Activated CD8-positive, alpha-beta memory T cell treated with anti-CD3 and anti-CD28 coated beads, Interleukin-2, amount 10 ng/mL, durations not matched to agents 7 days and 5 days (primary cell): ENCODE results near the gene GGT7. TPM values are rescaled to one million over a fixed set of nuclear protein-coding genes. Genes with fewer than 3 reads are reported as not detected.
"Not testable (repeated sequence)": the region's sequence is repeated elsewhere in the genome, so short reads cannot be mapped to it uniquely, and the experiment has no call there.

ENCODE experiments used
- ATAC-seq: fragments of 150-1000 bp; cut with Tn5 transposase; one replicate; pipeline ENCODE4 v1.10.0; 2021; ENCODE audit warnings: moderate library complexity
- CTCF ChIA-PET: fragments of 350-600 bp; sonication (Branson Sonifier 250); formaldehyde crosslinking; loops from one replicate; lab custom pipeline; 2021; ENCODE audit warnings: antibody characterized with exemption; lab: Charles Lee
- DNase-seq: peaks from one replicate; pipeline ENCODE4 v3.0.0-alpha.2; 2020
- H3K27ac Mint-ChIP-seq: one replicate; pipeline ENCODE4 v1.8.0; 2021; ENCODE audit warnings: mild to moderate bottlenecking, mixed read lengths
- H3K27me3 Mint-ChIP-seq: one replicate; pipeline ENCODE4 v1.8.0; 2021; ENCODE audit warnings: mixed read lengths
- H3K36me3 Mint-ChIP-seq: one replicate; pipeline ENCODE4 v1.8.0; 2021; ENCODE audit warnings: mild to moderate bottlenecking, mixed read lengths
- H3K4me1 Mint-ChIP-seq: one replicate; pipeline ENCODE4 v1.8.0; 2021; ENCODE audit warnings: mixed read lengths
- H3K4me3 Mint-ChIP-seq: one replicate; pipeline ENCODE4 v1.8.0; 2021; ENCODE audit warnings: mild to moderate bottlenecking, moderate library complexity, mixed read lengths
- H3K9me3 Mint-ChIP-seq: one replicate; pipeline ENCODE4 v1.8.0; 2022; ENCODE audit warnings: low read depth, mixed read lengths
- total RNA-seq, 2 experiments: library from RNA; stranded (reverse); gene quantifications; one replicate each; pipeline ENCODE4 v1.2.3, GENCODE V29; 2021

Gene GGT7, protein sequence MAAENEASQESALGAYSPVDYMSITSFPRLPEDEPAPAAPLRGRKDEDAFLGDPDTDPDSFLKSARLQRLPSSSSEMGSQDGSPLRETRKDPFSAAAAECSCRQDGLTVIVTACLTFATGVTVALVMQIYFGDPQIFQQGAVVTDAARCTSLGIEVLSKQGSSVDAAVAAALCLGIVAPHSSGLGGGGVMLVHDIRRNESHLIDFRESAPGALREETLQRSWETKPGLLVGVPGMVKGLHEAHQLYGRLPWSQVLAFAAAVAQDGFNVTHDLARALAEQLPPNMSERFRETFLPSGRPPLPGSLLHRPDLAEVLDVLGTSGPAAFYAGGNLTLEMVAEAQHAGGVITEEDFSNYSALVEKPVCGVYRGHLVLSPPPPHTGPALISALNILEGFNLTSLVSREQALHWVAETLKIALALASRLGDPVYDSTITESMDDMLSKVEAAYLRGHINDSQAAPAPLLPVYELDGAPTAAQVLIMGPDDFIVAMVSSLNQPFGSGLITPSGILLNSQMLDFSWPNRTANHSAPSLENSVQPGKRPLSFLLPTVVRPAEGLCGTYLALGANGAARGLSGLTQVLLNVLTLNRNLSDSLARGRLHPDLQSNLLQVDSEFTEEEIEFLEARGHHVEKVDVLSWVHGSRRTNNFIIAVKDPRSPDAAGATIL
- 1 to 10 TPM; 3.5 to 4.6 TPM for total RNA-seq

DNA sequence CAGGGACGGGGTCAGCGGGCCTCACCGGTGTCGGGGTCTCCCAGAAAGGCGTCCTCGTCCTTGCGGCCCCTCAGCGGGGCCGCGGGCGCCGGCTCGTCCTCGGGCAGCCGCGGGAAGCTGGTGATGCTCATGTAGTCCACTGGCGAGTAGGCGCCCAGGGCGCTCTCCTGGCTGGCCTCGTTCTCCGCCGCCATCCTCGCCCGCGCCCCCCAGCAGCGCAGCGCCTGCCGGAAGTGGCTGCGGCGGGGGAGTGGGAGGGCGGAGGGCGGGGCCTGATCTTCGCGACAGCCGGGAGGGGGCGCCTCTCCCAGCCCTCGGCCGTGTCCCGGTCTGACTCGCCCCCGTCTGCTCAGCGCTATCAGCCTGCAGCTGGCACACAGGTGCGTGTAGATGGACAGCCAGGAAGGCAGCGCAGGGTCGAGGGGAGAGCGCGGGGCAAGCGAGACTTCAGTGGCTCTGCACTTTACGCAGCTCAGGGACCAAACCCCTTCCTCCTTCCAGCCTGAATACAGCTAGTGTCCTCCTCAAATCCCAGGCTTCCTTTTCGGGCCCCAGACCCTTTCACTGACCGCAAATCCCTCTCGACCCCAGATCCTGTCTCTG is at the start of gene GGT7:
TSS of gene GGT7 (minus strand) at position 235 of the 603 bp plus-strand sequence. CDS start at position 194, 41 bp downstream.
- CTCF ChIA-PET = interaction anchor here (0.6 to 8.6 kb wide), 17 partner anchors 9 to 337 kb away, joined by 3 to 168 read pairs (median 4); partner anchors contain the start of genes EDEM2, GSS, MYH7B and NCOA6
- Mint-ChIP-seq H3K4me1 (peaks cover 46% of the 10 kb centered on the region), H3K9me3 (no peaks in the 10 kb centered on the region), H3K4me3 (peak within 1 kb of the TSS; percentile 67), H3K36me3 (peaks cover 2% of the 10 kb centered on the region), H3K27ac (peak within 1 kb of the TSS; percentile 62), H3K27me3 (peaks cover 9% of the 10 kb centered on the region)
- ATAC-seq (peak; percentile 60), DNase-seq (peak; percentile 89)

DNA sequence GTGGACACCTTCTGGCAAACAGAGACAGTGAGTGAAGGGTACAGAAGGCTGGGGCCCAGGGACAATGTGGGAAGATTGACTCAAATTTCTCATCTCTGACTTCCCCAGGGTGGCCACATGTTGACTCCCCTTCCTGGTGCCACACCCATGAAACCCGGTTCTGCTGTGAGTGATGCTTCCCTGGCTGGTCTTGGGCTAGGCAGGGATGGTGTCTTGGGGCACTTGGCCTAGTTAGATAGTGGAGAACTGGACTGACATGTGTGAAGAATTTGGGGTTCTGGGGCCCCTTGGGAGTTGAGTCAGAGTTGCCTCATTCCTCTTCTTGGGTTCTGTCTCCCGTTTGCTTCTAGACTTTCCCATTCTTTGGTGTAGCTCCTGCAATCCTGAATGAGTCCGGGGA is 48.8 kb upstream of the GGT7 start:
- Mint-ChIP-seq H3K27me3 (no peaks in the 10 kb centered on the region), H3K36me3 (peaks cover 46% of the 10 kb centered on the region), H3K27ac (no peak overlapping the region), H3K9me3 (peaks cover 3% of the 10 kb centered on the region), H3K4me1 (peaks cover 58% of the 10 kb centered on the region), H3K4me3 (no peak overlapping the region)
- no peak for DNase-seq
- ATAC-seq = no peak
- CTCF ChIA-PET = no interaction called here

DNA sequence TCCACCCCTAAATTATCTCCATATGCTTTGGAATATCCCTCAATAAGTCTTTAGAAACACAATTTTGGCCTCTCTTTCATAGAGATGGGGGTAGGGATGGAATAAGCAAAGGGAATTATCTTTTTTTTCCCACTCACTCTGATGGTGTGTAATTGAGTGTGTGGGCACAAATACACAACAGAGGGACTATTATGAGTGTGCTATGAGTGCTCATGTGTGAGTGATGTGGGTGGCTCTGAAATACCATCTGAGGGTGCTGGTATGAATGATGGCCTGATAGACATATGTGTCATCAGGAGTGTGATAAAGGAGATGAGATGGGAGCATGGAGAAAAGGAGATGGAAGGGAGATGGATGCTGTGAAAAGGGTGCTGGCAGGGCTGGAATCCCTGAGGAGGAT is 47.4 kb upstream of the GGT7 start:
- Mint-ChIP-seq H3K27ac (peak overlapping the region; percentile 26), H3K27me3 (no peaks in the 10 kb centered on the region), H3K36me3 (peaks cover 35% of the 10 kb centered on the region), H3K4me3 (no peak overlapping the region), H3K4me1 (peaks cover 46% of the 10 kb centered on the region), H3K9me3 (peaks cover 3% of the 10 kb centered on the region)
- CTCF ChIA-PET = no interaction called here
- no peak for DNase-seq
- no peak for ATAC-seq

DNA sequence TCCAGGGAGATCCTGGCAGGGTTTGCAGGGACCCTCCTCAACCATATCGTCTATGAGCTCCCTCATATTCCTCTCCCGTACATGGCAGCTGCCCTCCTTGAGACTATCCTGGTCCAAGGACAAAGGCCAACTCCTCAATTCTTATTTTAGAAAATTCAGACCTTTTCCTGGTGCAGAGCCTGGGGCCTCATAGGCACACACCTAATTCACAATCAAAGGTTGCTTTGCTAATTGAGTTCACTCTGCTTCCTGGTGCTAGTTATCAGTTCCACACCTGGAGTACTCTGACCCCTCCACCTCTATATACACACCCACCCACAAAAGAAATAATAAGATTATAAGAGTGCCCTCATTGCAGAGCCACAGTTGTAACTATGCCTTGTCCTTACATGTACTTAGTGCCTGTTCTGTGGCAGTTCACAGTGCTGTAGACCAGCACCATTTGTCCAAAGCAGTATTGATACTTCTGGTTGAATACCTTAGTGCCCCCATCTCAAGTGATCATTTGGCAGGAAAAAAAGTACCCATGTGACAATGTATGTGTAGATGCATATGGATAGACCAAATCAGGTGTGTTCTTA is 44.2 kb upstream of the GGT7 start:
- H3K27ac Mint-ChIP-seq = peak overlapping the region; percentile 17
- H3K9me3 Mint-ChIP-seq = peaks cover 3% of the 10 kb centered on the region
- H3K27me3 Mint-ChIP-seq = no peaks in the 10 kb centered on the region
- CTCF ChIA-PET = interaction anchor here (1.0 to 1.8 kb wide), 2 partner anchors 30 to 43 kb away, joined by 3 to 4 read pairs; no protein-coding TSS in a partner anchor
- peaks cover 46% of the 10 kb centered on the region for H3K4me1 Mint-ChIP-seq
- H3K4me3 Mint-ChIP-seq = no peak overlapping the region
- no peak for ATAC-seq
- peaks cover 31% of the 10 kb centered on the region for H3K36me3 Mint-ChIP-seq
- no peak for DNase-seq

DNA sequence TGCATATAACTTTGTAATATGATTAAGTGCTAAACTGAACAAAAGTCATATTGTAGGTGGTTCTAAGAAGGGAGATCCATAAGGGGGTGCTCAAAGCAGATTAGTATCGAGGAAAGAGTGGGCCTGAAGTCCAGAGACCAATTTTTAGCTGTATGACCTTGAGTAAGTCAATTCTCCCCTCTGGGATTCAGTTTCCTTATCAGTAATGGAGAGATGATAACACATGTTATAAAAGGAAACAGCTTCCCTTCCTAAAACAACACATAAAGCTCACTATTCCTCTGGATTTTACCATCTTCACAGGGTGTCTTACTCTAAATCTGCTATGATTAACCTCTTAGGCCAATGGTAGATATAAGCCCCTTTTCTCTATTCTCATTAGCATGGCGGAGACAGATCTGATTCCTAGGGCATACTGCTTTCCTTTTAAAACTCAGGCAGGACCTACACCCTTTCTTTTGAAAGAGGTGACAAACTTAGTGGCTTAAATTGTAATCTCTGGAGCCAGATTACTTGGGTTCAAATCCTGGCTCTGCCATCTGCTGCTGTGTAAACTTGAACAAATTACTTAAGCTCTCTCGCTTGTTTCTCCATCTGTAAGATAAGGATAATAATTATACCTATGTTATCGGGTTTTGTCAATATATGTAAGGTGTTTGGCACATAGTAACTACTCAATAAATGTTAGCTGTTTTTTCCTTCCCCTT is 43.2 kb upstream of the GGT7 start:
- peaks cover 36% of the 10 kb centered on the region for H3K4me1 Mint-ChIP-seq
- no peak for DNase-seq
- H3K27me3 Mint-ChIP-seq = no peaks in the 10 kb centered on the region
- ATAC-seq = no peak
- no peak overlapping the region for H3K4me3 Mint-ChIP-seq
- H3K27ac Mint-ChIP-seq = no peak overlapping the region
- H3K9me3 Mint-ChIP-seq = peaks cover 3% of the 10 kb centered on the region
- CTCF ChIA-PET = interaction anchor here (0.5 to 1.8 kb wide), 4 partner anchors 42 to 338 kb away, joined by 3 to 4 read pairs (median 3); no protein-coding TSS in a partner anchor
- peaks cover 28% of the 10 kb centered on the region for H3K36me3 Mint-ChIP-seq

DNA sequence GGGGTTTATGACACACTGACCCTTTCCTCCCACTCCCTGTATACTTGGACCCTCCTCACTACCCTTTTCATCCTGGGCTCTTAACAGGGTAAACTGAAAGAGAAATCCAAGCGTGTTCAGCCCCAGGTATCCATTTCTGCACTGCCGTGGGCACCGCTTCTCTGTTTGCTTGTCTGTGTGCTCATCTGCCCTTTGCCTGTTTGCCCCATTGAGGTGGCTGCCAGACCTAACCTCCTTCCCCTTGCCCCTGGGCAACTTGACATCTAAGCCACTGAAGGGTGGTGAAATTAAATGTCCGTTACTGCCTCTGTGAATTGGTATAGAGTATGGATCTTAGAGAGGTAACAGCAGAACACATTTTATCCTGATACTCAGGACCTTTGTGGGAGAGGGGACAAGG is 42.5 kb upstream of the GGT7 start:
- H3K27ac Mint-ChIP-seq = no peak overlapping the region
- H3K27me3 Mint-ChIP-seq = no peaks in the 10 kb centered on the region
- H3K4me3 Mint-ChIP-seq = no peak overlapping the region
- ATAC-seq (no peak), DNase-seq (no peak)
- CTCF ChIA-PET = interaction anchor here (0.6 kb wide), 1 partner anchor 339 kb away, joined by 3 read pairs; no protein-coding TSS in a partner anchor
- H3K9me3 Mint-ChIP-seq = peaks cover 3% of the 10 kb centered on the region
- peaks cover 21% of the 10 kb centered on the region for H3K36me3 Mint-ChIP-seq
- peaks cover 28% of the 10 kb centered on the region for H3K4me1 Mint-ChIP-seq

DNA sequence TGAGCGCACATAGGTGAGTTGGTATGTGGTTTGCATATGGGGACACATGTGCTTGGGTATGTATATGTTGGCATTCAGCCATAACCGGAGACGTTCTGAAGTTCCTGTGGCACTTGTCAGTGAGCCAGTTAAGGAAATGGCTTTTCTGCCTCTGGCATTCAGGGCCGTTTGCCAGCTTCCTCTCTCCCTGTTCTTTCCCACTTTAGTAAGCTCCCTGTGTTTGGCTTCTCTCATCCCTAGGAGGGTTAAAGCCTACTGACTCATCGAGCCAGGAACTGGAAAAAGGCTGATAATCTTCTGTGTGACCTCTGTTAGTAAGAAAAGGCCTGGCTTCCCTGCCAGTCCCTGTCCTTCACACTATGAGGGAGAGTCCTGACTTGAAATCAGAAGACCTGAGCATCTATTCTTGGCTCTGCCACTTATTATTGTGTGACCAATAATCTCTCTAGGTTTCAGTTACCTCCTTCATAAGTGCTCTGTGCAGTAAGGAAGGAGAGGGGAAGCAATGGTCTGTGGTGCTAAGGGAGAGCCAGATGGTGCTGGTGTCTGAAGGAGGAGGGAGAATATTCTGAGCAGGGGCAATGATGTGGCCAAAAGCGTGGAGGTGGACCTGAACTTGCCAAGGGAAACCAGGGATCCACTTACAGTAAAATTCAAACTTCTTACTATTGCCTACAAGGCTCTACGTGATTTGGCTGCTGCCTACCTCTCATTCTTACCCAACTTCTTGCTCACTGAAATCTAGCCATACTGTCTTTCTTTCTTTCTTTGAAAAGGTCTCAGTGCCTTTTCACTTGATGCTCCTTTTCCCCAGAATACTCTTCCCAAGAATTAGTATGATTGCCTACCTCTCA is 35.2 kb upstream of the GGT7 start:
- no peaks in the 10 kb centered on the region for H3K27me3 Mint-ChIP-seq
- peaks cover 7% of the 10 kb centered on the region for H3K36me3 Mint-ChIP-seq
- DNase-seq (no peak), ATAC-seq (no peak)
- no peaks in the 10 kb centered on the region for H3K9me3 Mint-ChIP-seq
- no peak overlapping the region for H3K27ac Mint-ChIP-seq
- CTCF ChIA-PET = no interaction called here
- H3K4me1 Mint-ChIP-seq = peaks cover 8% of the 10 kb centered on the region
- no peak overlapping the region for H3K4me3 Mint-ChIP-seq

DNA sequence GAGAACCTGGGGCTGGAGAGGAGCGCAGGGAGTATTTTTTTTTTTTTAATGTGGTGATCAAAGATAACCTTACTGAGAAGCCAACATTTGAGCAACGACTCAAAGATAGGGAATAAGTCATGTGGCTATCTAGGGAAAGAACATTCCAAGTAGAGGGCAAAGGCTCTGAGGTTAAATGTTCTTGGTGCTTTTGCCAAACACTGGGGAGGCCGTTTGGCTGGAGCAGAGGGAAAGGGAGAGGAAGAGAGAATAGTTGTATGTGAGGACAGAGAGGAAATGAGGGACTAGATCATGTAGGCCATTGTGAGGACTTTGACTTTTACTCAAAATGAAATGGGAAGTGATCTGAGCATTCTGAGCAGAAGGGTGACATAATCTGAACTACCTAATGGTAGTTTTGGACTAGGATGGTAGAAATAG is 31.6 kb upstream of the GGT7 start:
- Mint-ChIP-seq H3K36me3 (peaks cover 17% of the 10 kb centered on the region), H3K4me3 (no peak overlapping the region), H3K27me3 (no peaks in the 10 kb centered on the region), H3K27ac (no peak overlapping the region), H3K4me1 (peaks cover 10% of the 10 kb centered on the region), H3K9me3 (no peaks in the 10 kb centered on the region)
- no peak for ATAC-seq
- CTCF ChIA-PET = interaction anchor here (0.7 to 0.9 kb wide), 2 partner anchors 83 to 400 kb away, joined by 3 read pairs; no protein-coding TSS in a partner anchor
- no peak for DNase-seq

DNA sequence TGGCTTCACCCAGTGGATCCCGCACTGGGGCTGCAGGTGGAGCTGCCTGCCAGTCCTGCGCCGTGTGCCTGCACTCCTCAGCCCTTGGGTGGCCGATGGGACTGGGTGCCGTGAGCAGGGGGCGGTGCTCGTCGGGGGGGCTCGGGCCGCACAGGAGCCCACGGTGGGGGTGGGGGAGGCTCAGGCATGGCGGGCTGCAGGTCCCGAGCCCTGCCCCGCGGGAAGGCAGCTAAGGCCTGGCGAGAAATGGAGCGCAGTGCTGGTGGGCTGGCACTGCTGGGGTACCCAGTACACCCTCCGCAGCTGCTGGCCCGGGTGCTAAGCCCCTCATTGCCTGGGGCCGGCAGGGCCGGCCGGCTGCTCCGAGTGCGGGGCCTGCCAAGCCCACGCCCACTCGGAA is 26.1 kb upstream of the GGT7 start:
- H3K9me3 Mint-ChIP-seq, ATAC-seq, DNase-seq, H3K4me3 Mint-ChIP-seq, H3K4me1 Mint-ChIP-seq, H3K27me3 Mint-ChIP-seq, H3K27ac Mint-ChIP-seq, CTCF ChIA-PET: not testable (repeated sequence)
- peaks cover 17% of the 10 kb centered on the region for H3K36me3 Mint-ChIP-seq

DNA sequence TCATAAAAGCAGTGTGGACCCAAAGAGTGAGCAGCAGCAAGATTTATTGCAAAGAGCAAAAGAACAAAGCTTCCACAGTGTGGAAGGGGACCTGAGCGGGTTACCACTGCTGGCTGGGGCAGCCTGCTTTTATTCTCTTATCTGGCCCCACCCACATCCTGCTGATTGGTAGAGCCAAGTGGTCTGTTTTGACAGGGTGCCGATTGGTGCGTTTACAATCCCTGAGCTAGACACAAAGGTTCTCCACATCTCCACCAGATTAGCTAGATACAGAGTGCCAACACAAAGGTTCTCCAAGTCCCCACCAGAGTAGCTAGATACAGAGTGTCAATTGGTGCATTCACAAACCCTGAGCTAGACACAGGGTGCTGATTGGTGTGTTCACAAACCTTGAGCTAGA is 25.5 kb upstream of the GGT7 start:
- ATAC-seq, CTCF ChIA-PET, H3K4me3 Mint-ChIP-seq, H3K4me1 Mint-ChIP-seq, H3K9me3 Mint-ChIP-seq, H3K27ac Mint-ChIP-seq, H3K27me3 Mint-ChIP-seq, DNase-seq: not testable (repeated sequence)
- peaks cover 15% of the 10 kb centered on the region for H3K36me3 Mint-ChIP-seq

DNA sequence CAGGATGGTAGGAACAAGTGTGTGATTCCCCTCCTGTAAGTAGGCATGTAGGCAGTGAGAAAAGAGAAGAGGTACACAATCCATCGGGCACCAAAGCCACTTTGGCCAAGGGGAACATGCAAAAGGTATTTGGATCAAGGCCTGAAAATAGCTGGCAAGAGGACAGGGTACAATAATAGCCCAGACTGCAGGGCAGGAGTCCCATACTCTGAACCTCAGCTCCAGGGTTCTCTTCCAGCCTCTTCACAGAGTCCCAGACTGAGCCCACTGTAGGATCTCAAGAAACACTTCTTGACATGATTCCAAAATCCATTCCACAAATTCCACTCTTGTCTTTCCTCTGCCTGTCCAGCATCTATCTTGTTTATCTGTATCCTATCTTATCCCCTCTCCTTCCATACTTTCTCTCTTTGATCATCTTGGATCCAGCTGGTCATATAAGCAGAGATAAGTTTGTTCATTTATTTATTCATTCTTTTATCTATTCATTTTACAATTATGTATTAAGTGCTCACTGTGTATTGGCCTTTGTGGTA is 23.5 kb upstream of the GGT7 start:
- H3K27me3 Mint-ChIP-seq = no peaks in the 10 kb centered on the region
- ATAC-seq = no peak
- H3K27ac Mint-ChIP-seq = no peak overlapping the region
- H3K36me3 Mint-ChIP-seq = peaks cover 12% of the 10 kb centered on the region
- peaks cover 20% of the 10 kb centered on the region for H3K4me1 Mint-ChIP-seq
- DNase-seq = no peak
- CTCF ChIA-PET = interaction anchor here (2.2 kb wide), 1 partner anchor 56 kb away, joined by 4 read pairs; no protein-coding TSS in a partner anchor
- H3K9me3 Mint-ChIP-seq = no peaks in the 10 kb centered on the region
- no peak overlapping the region for H3K4me3 Mint-ChIP-seq

DNA sequence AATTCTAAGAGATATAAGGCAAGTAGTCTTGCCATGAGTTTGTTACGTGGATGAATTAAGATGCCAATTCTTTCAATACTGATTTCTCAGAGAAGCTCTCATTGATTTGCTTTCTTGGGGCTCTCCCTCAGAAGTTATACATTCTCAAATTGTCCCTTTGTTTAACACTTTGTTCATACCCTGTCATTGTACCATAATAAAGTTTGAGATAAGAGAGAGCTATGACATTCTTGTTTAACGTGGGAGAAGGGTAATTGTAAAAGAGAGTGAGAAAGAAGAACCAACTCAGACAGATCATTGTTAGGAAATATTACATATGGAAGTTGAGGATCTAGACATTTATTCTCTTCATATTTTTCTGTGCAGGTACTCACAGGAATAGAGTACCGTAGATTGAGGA is 22.8 kb upstream of the GGT7 start:
- ATAC-seq (no peak), DNase-seq (no peak)
- H3K9me3 Mint-ChIP-seq = no peaks in the 10 kb centered on the region
- H3K27ac Mint-ChIP-seq = no peak overlapping the region
- H3K27me3 Mint-ChIP-seq = no peaks in the 10 kb centered on the region
- CTCF ChIA-PET = interaction anchor here (2.2 kb wide), 1 partner anchor 56 kb away, joined by 4 read pairs; no protein-coding TSS in a partner anchor
- peaks cover 10% of the 10 kb centered on the region for H3K36me3 Mint-ChIP-seq
- H3K4me3 Mint-ChIP-seq = no peak overlapping the region
- peaks cover 25% of the 10 kb centered on the region for H3K4me1 Mint-ChIP-seq
